ENCODE data around the gene INPP5A.

DNA sequence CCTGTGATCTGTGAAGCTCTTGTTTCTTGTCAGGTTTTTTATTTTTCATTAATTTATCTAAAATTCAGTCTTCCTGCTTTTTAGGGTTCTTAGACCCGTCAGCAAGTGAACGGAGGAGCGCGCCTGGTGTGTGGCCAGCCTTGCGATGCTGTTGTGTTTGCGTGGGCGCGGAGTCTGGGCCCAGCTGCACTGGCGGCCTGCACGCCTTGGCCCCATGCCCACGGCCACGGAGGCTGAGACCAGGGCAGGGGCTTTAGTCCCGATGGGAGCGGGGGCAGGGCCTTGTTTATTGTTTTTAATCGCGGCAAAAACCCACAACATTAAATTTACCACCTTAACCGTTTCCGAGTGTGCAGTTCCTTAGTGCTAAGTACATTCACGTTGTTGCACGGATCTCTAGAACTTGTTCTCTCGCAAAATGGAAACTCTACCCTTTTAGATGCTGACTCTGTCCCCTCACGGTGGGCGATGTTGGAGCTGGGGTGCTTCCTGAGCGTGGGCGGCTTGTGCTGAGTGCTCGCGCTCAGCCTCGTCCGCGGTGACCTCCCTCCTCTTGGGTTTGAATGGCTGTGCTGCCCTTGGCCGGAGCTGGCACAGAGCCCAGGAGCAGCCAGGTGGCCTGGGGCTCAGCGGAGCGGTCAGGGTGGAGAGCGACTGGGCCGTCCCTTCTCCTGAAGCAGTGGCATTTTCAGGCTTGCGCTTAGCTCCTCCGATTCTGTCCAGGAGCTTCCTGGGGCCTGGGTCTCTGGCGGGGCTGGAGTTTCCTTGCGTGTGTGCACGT lies 69.1 kb downstream of the INPP5A start:
- TF ChIP-seq, protein P1, sequence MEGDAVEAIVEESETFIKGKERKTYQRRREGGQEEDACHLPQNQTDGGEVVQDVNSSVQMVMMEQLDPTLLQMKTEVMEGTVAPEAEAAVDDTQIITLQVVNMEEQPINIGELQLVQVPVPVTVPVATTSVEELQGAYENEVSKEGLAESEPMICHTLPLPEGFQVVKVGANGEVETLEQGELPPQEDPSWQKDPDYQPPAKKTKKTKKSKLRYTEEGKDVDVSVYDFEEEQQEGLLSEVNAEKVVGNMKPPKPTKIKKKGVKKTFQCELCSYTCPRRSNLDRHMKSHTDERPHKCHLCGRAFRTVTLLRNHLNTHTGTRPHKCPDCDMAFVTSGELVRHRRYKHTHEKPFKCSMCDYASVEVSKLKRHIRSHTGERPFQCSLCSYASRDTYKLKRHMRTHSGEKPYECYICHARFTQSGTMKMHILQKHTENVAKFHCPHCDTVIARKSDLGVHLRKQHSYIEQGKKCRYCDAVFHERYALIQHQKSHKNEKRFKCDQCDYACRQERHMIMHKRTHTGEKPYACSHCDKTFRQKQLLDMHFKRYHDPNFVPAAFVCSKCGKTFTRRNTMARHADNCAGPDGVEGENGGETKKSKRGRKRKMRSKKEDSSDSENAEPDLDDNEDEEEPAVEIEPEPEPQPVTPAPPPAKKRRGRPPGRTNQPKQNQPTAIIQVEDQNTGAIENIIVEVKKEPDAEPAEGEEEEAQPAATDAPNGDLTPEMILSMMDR (IDR thresholded peaks at IDR 0.05; ENCODE audit: low read length): no peak
- TF ChIP-seq EZH2phosphoT487 (IDR thresholded peaks at IDR 0.05; ENCODE audit: low read length) (no peak), EZH2 (optimal IDR thresholded peaks at IDR 0.05; ENCODE audit: low read depth, low read length) (no peak)
